ENCODE measurements around the gene INSR.
"Not testable (repeated sequence)": the region's sequence is repeated elsewhere in the genome, so short reads cannot be mapped to it uniquely, and the experiment has no call there.

INSR gene

DNA sequence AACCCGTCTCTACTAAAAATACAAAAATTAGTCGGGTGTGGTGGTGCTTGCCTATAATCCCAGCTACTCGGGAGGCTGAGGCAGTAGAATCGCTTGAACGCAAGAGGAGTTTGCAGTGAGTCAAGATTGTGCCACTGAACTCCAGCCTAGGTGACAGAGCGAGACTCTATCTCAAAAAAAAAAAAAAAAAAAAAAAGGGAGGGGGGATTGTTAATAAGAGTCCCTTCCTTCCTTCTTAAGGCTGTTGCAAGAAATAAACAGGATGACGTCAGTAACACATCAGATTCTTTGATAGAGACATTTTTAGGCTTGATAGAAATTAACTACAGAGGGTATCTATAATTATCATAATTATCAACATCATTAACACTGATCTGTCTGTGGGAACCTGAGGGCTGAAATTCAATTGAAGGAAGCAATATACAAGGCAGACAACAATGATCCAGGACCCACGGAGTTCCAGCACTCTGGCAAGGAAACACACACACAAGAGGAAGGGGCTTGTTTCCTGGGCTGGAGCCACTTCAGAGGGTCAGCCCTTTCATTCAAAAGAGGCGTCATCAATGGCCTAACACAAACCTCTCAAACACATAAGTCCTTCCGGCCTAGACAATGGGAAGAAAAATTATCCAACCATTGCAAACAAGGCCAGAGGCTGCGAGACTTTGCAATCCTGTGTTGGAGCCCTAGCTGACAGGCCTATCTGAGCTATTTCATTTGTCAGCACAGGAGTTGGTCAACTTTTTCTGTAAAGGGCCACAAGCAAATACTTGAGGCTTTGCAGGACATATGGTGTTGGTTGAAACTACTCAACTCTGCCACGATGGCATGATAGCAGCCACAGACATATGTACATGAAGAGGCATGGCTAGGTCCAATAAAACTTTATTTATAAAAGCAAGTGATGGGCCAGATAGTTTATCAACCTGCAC is 105.2 kb downstream of the INSR start:
- DNase-seq, result no peak

DNA sequence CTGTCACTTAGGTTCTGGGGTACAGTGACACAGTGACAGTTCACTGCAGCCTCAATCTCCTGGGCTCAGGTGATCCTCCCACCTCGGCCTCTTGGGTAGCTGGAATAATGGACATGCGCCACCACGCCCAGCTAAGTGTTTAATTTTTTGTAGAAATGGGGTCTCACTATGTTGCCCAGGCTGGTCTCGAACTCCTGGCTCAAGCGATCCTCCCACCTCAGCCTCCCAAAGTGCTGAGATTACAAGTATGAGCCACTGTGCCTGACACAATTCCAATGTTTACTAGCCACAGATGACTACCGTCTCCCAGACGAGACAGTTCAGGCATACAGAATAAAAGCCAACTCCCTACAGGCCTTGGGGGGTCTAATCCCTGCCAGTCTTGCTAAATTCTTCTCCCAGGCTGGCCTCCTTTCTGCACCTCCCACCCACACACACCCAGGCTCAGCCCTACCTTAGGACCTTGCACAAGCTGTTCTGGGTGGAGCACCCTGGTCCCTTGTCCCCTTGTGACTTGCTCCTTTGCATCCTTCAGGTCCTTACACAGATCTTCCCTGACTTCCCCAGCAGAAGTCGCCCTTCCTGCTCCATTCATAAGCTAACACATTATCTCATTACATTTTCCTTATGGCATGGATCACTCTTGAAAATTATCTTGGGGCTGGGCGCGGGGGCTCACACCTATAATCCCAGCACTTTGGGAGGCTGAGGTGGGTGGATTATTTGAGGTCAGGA is 106.4 kb downstream of the INSR start:
- no peak for DNase-seq

DNA sequence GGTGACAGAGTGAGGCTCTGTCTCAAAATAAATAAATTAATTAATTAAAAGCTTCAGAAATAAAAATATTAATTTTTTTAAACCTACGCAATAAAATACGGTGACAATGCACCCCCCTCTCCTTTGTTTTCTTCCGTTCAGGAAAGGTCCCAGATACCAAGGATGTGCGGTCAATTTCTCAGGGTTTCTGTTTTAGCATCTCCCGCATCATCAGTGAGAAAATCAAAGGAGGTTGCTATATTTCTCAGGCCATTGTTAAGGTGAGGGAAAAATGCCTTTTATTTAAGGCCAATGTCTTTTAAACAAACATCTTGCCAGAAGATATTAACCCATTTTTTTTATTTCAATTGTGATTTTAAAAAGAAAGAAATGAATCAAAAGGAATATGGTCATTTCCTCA is 111.7 kb downstream of the INSR start:
- no peak for DNase-seq

DNA sequence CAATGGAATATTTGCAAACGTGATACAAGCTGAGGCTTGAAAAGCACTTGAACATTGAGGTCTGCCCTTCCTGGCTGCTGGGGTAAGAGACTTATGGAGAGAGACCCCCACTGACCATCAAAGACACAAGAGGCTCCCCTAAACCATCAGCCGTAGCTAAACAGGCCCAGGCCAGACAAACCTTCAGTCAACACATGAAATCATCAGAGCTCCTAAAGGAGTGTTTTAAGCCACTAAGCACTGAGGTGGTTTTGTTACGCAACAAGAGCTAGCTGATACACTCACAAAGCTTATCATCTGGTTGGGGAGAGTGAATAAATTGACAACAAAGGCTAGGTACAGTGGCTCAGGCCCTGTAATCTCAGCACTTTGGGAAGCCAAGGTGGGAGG is 114.3 kb downstream of the INSR start:
- DNase-seq, result no peak

DNA sequence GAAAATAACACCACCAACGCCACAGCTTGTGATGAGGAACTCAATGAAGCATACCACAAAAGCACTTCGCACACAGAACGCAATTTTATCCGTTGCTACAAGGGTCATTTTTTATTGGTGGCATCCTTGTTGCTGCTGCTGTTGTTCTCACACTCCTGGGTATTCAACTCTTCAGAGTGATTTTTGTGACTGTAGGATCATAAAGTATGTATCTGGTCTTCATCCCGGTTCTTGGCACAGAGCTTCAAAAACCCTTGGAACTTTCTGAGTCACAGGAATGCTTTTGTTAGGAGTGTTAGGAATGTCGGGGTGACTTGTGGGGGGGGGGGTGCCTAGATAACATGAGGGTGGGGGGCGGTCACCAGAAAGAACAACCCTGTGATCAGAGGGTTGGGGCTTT is 116.3 kb downstream of the INSR start:
- DNase-seq, result no peak

DNA sequence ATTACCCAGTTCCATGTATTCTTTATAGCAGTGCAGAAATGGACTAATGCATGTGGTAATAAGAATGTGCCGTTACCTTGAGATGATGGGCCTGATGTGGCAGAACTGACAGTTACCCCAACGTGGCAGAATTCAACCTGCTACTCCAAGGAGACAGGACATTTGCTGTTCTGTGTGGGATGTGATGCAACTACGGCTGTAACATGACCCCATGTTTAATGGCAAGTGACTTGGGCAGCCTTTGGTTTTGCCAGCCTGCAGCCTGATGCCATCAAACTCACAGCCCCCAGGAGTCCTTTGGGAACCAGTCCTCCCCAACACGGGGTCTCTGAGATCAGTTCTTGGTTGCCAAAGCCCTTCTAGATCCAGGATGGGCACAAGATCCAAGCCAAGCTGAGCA is 117.4 kb downstream of the INSR start:
- DNase-seq, result no peak

DNA sequence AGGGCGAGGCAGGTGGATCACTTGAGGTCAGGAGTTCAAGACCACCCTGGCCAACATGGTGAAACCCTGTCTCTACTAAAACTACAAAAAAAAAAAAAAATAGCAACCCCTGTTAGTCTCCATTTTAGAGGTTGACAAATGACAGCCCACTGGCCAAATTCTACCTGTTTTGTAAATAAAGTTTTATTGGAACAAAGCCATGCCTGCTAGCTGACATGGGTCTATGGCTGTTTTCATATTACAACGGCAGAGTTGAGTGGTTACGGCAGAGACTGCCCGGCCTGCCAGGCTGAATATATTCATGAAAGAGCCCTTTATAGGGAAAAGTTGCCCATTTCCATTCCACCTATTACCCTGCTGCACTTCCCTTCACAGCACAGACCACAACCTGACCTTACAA is 121.4 kb downstream of the INSR start:
- no peak for DNase-seq

DNA sequence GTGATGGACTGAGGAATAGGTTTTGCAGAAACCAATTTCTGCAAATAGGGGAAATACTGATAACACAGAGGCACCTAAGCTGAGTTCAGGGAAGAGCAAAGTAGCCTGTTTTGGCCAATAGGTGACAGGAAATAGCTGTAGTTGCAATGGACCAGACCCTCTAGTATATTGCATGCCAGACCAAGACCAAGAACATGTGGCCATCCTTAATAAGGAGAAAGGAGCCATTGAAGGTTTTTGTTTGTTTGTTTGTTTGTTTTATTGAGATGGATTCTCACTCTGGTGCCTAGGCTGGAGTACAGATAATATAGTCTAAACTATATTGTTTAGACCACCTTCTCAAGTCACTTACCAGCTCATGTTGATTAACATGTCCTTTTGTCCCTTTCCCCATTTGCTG is 123.2 kb downstream of the INSR start:
- no peak for DNase-seq

DNA sequence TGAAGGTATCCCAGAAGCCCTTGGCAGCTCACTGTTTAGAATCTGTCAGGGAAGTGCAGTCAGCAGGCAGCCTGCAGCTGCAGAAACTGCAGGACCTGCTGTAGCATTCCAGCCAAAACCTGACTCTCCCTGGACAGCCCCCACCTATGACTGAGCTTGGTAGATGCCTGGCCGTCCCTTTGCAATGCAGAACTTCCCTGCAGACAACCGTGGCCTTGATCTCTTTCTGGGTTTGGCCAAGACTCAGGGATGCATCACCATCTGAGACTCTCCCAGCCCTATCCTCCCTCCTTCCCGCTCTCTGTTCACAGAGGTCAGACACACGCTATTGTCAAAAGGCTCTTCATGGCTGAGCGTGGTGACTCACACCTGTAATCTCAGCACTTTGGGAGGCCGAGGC is 125.3 kb downstream of the INSR start:
- no peak for DNase-seq

DNA sequence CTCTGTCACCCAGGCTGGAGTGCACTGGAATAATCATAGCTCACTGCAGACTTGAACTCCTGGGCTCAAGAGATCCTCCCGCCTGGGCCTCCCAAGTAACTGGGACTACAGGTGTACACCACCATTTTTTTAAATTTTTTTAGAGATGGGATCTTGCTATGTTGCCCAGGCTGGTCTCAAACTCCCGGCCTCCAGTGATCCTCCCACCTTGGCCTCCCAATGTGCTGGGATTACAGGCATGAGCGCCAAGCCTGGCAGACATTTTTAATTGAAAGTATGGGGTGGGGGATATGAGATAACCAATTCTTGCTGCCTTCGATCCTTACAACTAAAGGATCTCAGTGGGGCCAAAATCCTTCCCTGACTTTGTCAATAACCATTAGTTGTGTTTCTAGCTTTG is 132.9 kb downstream of the INSR start:
- DNase-seq, result no peak

DNA sequence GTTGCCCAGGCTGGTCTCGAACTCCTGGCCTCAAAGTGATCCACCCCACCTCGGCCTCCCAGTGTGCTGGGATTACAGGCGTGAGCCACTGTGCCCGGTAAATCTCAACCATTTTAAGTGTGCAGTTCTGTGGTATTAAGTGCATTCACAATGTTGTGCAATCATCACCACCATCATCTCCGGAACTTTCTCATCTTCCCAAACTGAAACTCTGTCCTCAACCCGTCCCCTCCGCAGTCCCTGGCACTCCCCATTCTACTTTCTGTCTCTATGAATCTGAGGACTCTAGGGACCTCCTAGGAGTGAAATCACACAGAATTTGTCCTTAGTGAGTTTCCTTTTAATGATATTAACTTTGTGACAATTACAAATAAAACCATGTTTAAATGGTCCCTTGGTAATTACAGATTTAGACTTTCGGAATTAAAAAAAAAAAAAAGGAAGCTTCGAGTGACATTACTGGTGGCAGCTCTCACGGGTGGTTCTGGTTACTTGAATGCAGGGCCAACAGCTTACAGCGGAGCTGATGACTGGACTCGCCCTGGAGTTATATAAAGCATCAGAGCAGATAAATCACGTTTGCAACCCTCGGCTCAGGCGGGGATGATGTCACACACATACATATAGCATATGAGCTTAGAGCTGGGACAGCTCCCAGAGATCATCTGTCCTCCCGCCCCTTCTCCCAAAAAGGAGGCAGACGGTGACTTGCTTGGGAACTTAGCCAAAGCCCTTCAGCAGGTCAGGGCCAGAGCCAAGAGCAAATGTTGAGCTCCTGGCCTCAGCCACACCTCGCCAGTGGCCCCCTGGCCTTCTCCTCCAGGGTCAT is 134.9 kb downstream of the INSR start:
- no peak for DNase-seq

DNA sequence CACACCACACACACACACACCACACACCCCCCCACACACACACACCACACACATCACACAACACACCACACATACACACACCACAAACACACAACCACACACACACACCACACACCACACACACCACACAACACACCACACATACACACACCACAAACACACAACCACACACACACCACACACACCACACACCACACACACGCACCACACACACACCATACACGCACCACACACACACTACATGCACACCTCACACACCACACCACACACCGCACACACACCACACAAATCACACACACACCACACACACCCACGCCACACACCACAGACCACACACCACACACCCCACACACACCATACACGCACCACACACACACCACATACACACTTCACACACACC is 141.2 kb downstream of the INSR start:
- DNase-seq, result no peak

DNA sequence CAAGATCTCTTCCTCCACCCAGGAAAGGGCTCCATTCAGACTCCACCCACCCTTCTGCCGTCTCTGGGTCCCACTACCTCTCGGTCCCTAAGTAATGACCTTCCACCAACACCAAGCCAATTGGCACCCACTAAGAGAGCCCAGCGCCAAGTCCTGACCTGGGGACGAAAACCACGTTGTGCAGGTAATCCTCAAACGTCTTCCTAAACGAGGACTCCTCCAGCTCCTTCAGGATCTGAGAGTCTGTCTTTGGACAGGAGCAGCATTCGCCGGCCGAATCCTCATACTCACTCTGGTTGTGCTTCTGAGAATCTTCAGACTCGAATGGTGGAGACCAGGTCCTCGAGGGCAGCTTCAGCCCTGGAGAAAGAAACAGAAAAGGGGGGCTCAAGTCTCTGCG is 141.6 kb downstream of the INSR start:
- no peak for DNase-seq

DNA sequence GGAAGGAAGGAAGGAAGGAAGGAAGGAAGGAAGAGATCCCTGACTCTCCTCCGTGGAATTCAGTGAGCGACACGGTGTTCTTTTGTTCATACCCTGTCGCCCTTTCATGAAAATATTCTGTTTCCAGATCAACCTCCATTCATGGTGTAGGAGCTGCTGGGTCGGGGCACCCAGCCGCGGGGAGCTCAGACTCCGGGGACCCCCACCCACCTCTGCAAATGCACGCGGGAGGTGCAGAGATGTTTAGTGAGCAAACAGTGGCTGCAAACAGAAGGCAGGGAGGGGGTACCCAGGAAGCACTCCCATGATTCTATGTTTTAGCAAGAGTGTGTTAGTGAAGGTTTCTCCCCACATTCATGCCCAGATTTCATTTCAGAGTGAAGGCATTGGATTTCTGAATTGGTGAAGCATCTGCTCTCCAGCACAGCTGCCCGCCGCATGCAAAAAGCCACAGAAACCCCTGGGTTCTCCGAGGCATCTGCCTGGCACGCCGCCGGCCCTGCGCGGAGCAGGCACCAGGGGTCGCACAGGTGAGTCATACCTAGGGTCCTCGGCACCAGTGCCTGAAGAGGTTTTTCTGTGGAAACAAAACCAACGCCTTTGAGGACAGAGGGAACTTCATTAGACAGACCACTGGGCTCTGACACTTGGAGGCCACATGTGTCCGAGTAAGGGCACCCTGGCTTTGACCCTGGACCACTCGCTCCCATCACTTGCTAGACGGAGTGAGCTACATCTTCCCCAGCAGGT is 144.1 kb downstream of the INSR start:
- no peak for DNase-seq

DNA sequence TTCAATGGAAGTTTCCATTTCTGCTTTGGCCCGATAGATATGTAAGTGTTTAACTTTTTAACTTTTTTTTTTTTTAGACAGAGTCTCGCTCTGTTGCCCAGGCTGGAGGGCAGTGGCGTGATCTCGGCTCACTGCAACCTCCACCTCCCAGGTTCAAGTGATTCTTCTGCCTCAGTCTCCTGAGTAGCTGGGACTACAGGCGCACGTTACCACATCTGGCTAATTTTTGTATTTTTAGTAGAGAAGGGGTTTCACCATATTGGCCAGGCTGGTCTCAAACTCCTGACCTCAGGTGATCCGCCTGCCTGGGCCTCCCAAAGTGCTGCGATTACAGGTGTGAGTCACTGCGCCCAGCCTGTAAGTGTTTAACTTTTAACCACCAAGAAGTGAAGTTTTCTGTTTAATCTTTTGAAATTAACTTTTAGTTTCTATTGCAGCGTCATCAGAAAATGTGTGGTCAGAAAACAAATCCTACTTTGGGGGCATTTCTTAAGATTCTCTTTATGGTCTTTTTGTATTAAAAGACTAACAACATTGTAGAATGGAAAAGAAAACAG is 147.0 kb downstream of the INSR start:
- not testable (repeated sequence) for DNase-seq

DNA sequence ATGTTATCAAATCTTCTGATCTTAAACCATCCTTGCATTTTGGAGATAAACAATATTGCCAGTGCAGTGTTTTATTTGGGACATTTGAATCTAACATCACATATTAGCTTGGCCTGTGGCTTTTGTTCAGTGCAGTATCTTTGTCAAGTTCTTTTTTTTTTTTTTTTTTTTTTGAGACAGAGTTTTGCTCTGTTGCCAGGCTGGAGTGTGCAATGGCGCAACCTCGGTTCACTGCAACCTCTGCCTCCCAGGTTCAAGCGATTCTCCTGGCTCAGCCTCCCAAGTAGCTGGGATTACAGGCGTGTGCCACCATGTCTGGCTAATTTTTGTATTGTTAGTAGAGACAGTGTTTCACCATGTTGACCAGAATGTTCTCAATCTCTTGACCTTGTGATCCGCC is 148.1 kb downstream of the INSR start:
- not testable (repeated sequence) for DNase-seq

DNA sequence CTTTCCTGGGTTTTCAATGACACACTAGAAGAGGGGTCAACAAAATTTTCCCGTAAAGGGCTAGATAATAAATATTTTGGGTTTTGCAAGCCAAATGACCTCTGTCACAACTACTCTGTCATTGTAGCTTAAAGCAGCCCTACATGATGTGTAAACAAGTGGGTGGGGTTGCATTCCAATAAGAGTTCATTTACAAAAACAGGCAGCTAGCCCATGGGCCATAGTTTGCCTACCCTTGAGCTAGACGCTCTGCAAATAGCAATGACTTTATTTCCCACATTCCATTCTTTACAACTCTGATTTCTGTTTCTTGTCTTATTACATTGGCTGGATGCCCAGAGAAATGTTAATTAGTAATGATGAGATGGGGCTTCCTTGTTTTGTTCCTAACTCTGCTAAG is 148.7 kb downstream of the INSR start:
- DNase-seq, result no peak

DNA sequence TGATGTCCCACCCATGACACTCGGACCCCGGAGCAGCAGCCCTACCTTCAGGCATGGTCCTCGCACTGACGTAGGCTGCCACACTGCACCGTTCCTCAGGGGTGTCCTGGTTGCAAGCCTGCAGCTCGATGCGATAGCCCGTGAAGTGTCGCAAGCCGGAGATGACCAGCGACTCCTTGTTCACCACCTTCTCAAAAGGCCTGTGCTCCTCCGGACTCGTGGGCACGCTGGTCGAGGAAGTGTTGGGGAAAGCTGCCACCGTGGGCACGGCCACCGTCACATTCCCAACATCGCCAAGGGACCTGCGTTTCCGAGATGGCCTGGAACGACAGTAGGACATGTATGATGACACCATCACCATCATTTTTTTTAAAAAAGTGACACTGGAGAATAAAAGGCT is 151.4 kb downstream of the INSR start:
- no peak for DNase-seq

DNA sequence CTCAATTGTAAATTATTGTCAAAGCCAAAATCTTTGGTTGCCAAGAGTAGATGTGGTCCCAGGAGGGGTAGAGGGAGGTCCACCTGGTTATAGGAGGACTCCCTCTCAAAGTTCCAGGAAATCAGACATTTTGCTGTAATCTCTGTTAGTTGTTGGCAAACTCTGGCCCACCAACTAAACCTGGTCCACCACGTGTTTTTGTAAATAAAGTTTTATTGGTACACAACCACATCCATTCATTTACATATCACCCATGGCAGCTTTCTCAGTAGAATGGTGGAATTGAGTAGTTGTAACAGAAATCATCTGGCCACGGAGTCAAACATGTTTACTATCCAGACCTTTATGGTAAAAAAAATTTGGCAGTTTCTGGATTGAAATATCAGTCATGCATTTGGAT is 154.1 kb downstream of the INSR start:
- no peak for DNase-seq

DNA sequence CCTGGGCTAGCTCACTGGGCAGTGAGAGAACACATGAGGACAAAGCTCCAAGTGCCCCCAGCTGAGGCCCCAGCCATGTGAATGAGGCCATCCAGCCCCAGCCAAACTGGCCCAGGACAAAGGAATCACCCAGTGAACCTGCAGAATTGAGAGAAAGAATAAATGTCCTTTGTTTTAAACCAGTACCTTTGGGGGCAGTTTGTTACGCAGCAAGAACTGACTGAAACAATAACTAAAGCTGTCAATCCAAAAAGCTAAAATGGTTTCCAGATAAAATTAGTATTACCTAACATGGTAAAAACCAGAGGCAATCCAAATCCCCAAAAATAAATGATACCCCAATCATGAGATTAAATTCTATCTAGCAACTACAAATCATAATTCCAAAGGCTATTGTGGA is 155.1 kb downstream of the INSR start:
- no peak for DNase-seq

DNA sequence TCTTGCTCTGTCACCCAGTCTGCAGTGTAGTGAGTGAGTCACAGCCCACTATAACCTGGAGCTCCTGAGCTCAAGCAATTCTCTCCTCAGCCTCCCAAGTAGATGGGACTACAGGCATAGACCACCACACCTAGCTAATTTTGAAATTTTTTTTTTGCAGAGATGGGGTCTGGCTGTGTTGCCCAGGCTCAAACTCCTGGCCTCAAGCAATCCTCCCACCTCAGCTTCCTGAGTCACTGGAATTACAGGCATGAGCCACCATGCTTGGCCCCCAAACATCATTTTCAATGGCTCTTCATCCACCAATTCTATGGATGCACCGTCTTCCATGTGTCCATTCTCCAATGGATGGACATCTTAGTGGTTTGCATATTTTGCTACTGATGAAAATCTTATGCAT is 155.8 kb downstream of the INSR start:
- no peak for DNase-seq

DNA sequence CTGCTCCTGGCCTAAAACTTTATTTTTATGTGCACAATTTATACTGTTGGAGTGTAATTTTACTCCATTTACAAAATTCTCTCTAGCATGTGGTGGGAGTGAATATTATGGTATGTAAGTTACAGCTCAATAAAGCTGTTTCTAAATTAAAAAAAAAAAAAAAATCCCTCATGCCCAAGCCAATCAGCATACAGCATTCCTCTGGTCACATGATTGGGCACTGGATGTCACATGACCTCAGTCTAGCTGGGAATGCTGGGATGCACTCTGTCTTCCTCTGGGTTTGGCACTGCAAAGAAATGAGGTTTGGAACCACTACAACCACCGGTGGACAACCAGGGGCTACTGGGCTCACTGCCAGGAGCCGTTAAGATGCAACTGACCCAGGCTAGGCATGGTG is 157.1 kb downstream of the INSR start:
- DNase-seq, result no peak
